KOPT-K1 (cell line): Measurements from ENCODE around the gene PRKG1.

ENCODE experiments used
- H3K27ac ChIP-seq: fragments of 200-600 bp; sonication (generic); 2 replicates; pipeline ENCODE4 v1.5.1; 2016; ENCODE audit warnings: antibody characterized with exemption, mild to moderate bottlenecking, low read depth, low read length; ENCODE audit not compliant: poor library complexity, severe bottlenecking
- H3K36me3 ChIP-seq: fragments of 200-600 bp; sonication (generic); 2 replicates; pipeline ENCODE4 v1.5.1; 2017; ENCODE audit warnings: antibody characterized with exemption, mild to moderate bottlenecking, low read length, moderate library complexity; ENCODE audit not compliant: insufficient read depth
- H3K9me3 ChIP-seq: fragments of 200-600 bp; sonication (generic); 2 replicates; pipeline ENCODE4 v1.5.1; 2017; ENCODE audit warnings: antibody characterized with exemption, low read length, mild to moderate bottlenecking; ENCODE audit not compliant: insufficient read depth, poor library complexity, severe bottlenecking

PRKG1 gene

GRCh38 chr10:51617576-51618235, 543.4 kb downstream of the PRKG1 start:
- Histone ChIP-seq H3K36me3 (no peaks in the 10 kb centered on the region), H3K27ac (no peak overlapping the region), H3K9me3 (no peaks in the 10 kb centered on the region)

- H3K36me3 ChIP-seq: no peaks in the 10 kb centered on the region
- H3K9me3 ChIP-seq: no peaks in the 10 kb centered on the region
- H3K27ac ChIP-seq: no peak overlapping the region
These were observed 545.1 kb downstream of the PRKG1 start for GRCh38 chr10:51619365-51619764.

GRCh38 chr10:51620131-51620530, 545.8 kb downstream of the PRKG1 start:
- no peak overlapping the region for H3K27ac ChIP-seq
- H3K9me3 ChIP-seq: no peaks in the 10 kb centered on the region
- H3K36me3 ChIP-seq: no peaks in the 10 kb centered on the region

- no peak overlapping the region for H3K27ac ChIP-seq
- H3K36me3 ChIP-seq: no peaks in the 10 kb centered on the region
- no peaks in the 10 kb centered on the region for H3K9me3 ChIP-seq
These were observed 549.7 kb downstream of the PRKG1 start for GRCh38 chr10:51624013-51624412.

GRCh38 chr10:51629934-51630639, 555.8 kb downstream of the PRKG1 start:
- Histone ChIP-seq H3K27ac (no peak overlapping the region), H3K9me3 (no peaks in the 10 kb centered on the region)

GRCh38 chr10:51630640-51631005, 556.3 kb downstream of the PRKG1 start:
- H3K27ac ChIP-seq: no peak overlapping the region
- H3K9me3 ChIP-seq: no peaks in the 10 kb centered on the region
- no peaks in the 10 kb centered on the region for H3K36me3 ChIP-seq

More at GRCh38 chr10:51629934-51630639, 555.8 kb downstream of the PRKG1 start:
- H3K36me3 ChIP-seq: no peaks in the 10 kb centered on the region

GRCh38 chr10:51635436-51635835, 561.1 kb downstream of the PRKG1 start:
- no peaks in the 10 kb centered on the region for H3K9me3 ChIP-seq
- no peaks in the 10 kb centered on the region for H3K36me3 ChIP-seq
- H3K27ac ChIP-seq: no peak overlapping the region

- Histone ChIP-seq H3K9me3 (no peaks in the 10 kb centered on the region), H3K27ac (no peak overlapping the region), H3K36me3 (no peaks in the 10 kb centered on the region)
These were observed 563.9 kb downstream of the PRKG1 start for GRCh38 chr10:51638211-51638610.

GRCh38 chr10:51638737-51639136, 564.5 kb downstream of the PRKG1 start:
- no peaks in the 10 kb centered on the region for H3K36me3 ChIP-seq
- H3K27ac ChIP-seq: no peak overlapping the region
- H3K9me3 ChIP-seq: no peaks in the 10 kb centered on the region

- H3K27ac ChIP-seq: no peak overlapping the region
- no peaks in the 10 kb centered on the region for H3K9me3 ChIP-seq
- H3K36me3 ChIP-seq: no peaks in the 10 kb centered on the region
These were observed 566.0 kb downstream of the PRKG1 start for GRCh38 chr10:51640120-51640819.

- no peak overlapping the region for H3K27ac ChIP-seq
- H3K9me3 ChIP-seq: no peaks in the 10 kb centered on the region
- H3K36me3 ChIP-seq: no peaks in the 10 kb centered on the region
These were observed 568.3 kb downstream of the PRKG1 start for GRCh38 chr10:51642581-51642980.

GRCh38 chr10:51643734-51644133, 569.4 kb downstream of the PRKG1 start:
- H3K27ac ChIP-seq: no peak overlapping the region
- H3K9me3 ChIP-seq: no peaks in the 10 kb centered on the region
- H3K36me3 ChIP-seq: no peaks in the 10 kb centered on the region

GRCh38 chr10:51649064-51649463, 574.8 kb downstream of the PRKG1 start:
- H3K9me3 ChIP-seq: no peaks in the 10 kb centered on the region
- no peak overlapping the region for H3K27ac ChIP-seq
- H3K36me3 ChIP-seq: no peaks in the 10 kb centered on the region

- H3K27ac ChIP-seq: no peak overlapping the region
- H3K36me3 ChIP-seq: no peaks in the 10 kb centered on the region
- no peaks in the 10 kb centered on the region for H3K9me3 ChIP-seq
These were observed 576.8 kb downstream of the PRKG1 start for GRCh38 chr10:51651063-51651462.

GRCh38 chr10:51653025-51653424, 578.7 kb downstream of the PRKG1 start:
- no peak overlapping the region for H3K27ac ChIP-seq
- no peaks in the 10 kb centered on the region for H3K9me3 ChIP-seq
- H3K36me3 ChIP-seq: no peaks in the 10 kb centered on the region
